Chondrocyte (in vitro differentiated cells): ENCODE results near the gene PDZD2. TPM values are rescaled to one million over a fixed set of nuclear protein-coding genes. Genes with fewer than 3 reads are reported as not detected.

Experiments
- DNase-seq: peaks from one replicate; pipeline ENCODE4 v3.0.0; 2021; ENCODE audit warnings: mixed read lengths, low spot score
- H3K27ac Mint-ChIP-seq: one replicate; pipeline ENCODE4 v1.8.0; 2021; ENCODE audit warnings: mild to moderate bottlenecking, moderate library complexity, mixed read lengths; ENCODE audit not compliant: unreplicated experiment
- H3K27me3 Mint-ChIP-seq: 2 replicates; pipeline ENCODE4 v1.8.0; 2021; ENCODE audit warnings: low read depth, mixed read lengths
- H3K36me3 Mint-ChIP-seq: 2 replicates; pipeline ENCODE4 v1.8.0; 2021; ENCODE audit warnings: low read depth, mixed read lengths
- H3K4me1 Mint-ChIP-seq: 2 replicates; pipeline ENCODE4 v1.8.0; 2021; ENCODE audit warnings: low read depth, mild to moderate bottlenecking, mixed read lengths
- H3K4me3 Mint-ChIP-seq: one replicate; pipeline ENCODE4 v1.8.0; 2021; ENCODE audit warnings: mild to moderate bottlenecking, moderate library complexity, mixed read lengths; ENCODE audit not compliant: unreplicated experiment
- H3K9me3 Mint-ChIP-seq: 2 replicates; pipeline ENCODE4 v1.8.0; 2021; ENCODE audit warnings: low read depth, mixed read lengths
- total RNA-seq: library from RNA; stranded (reverse); gene quantifications from 3 replicates; pipeline ENCODE4 v1.2.1, GENCODE V29; 2021
- TF ChIP-seq, protein P1 (sequence below): fragments of 200-600 bp; sonication (generic); IDR thresholded peaks from 2 replicates; pipeline ENCODE4 v1.5.0; 2021; ENCODE audit warnings: antibody characterized with exemption, mild to moderate bottlenecking, moderate library complexity

PDZD2 gene
- total RNA-seq, 1 donor from 2014 or later, result 30.9 TPM

DNA sequence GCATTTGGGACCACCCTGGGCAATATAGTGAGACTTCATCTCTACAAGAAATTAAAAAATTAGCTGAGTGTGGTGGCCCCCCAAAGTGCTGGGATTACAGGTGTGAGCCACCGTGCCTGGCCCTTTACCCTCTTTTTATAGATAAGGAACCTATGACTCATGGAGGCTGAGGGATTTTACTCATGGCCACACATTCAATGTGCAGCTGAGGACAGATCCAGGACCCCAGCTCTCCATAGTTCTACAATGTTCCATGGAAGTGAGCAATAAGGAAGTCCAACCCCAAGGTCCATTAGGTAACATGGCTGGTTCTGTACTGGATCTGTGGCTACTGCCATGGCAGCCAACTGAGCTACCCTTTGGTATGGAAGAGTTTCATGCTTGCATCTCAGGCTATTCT, 25.3 kb upstream of the PDZD2 start:
- TF ChIP-seq, protein P1, sequence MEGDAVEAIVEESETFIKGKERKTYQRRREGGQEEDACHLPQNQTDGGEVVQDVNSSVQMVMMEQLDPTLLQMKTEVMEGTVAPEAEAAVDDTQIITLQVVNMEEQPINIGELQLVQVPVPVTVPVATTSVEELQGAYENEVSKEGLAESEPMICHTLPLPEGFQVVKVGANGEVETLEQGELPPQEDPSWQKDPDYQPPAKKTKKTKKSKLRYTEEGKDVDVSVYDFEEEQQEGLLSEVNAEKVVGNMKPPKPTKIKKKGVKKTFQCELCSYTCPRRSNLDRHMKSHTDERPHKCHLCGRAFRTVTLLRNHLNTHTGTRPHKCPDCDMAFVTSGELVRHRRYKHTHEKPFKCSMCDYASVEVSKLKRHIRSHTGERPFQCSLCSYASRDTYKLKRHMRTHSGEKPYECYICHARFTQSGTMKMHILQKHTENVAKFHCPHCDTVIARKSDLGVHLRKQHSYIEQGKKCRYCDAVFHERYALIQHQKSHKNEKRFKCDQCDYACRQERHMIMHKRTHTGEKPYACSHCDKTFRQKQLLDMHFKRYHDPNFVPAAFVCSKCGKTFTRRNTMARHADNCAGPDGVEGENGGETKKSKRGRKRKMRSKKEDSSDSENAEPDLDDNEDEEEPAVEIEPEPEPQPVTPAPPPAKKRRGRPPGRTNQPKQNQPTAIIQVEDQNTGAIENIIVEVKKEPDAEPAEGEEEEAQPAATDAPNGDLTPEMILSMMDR, result no peak
- Mint-ChIP-seq H3K36me3 (peaks cover 3% of the 10 kb centered on the region), H3K4me1 (peaks cover 4% of the 10 kb centered on the region), H3K27ac (no peak overlapping the region), H3K9me3 (peaks cover 11% of the 10 kb centered on the region), H3K27me3 (peaks cover 13% of the 10 kb centered on the region), H3K4me3 (no peak overlapping the region)
- no peak for DNase-seq

DNA sequence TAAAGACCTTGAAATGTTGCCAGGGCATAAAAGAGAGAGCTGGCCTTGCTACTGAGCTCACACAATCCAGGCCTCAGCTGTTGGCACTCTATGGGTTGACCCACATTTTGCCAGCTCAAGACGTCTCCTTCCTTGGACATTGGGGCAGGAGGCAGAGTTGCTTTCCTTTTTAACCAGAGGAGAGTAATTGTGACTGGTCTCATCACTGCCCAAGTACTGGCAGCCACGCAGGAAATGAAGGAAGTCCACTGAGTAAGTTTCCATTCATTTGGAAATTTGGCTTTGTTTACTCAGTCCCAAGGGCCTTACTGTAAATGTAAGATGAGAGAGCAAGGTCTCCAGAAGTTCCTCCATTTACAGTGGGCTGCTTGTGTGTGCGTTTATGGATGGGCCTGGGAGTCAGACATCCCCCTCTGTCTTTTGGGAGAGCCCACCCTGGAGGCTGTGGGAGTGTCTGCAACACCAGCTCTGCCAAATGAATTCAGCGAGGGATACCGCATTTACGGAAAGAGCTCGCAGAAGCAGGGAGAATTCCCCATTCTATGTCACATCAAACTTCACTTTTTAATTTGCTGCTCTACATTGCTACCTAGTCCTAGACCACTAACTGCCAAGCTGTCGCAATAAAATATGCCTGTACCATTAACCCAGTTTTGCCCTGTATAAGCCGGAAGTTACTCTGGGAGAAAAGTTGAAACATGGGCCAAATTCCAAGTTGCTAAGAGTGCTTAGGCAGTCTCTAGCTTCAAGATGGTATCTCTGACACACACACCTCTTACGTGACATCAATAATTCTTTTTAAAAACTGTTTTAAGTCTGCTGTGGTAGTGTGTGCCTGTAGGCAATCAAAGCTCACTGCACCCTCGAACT, 24.5 kb upstream of the PDZD2 start:
- TF ChIP-seq, protein P1, result no peak
- Mint-ChIP-seq H3K36me3 (peaks cover 3% of the 10 kb centered on the region), H3K27ac (no peak overlapping the region), H3K4me1 (peaks cover 4% of the 10 kb centered on the region), H3K9me3 (peaks cover 11% of the 10 kb centered on the region), H3K27me3 (peaks cover 17% of the 10 kb centered on the region), H3K4me3 (no peak overlapping the region)
- no peak for DNase-seq

DNA sequence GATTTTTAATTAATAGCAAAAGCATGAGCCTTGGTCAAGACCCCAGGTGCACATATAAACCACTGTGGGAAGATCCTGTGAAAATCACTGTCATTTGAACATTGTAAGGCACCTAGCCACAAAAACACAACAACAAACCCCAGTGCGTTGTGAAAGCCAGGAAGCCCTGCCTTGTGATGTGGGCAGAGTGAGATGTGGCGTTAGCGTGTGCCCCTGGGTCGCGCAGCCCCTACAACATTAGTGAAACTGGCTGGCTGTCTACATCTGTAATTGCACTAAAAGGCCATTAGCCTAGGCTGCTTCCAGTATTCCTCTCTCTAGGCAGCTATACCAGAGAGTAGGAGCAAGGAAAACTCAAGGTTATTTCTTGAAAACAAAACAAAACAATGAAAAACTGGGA, 21.1 kb upstream of the PDZD2 start:
- peaks cover 3% of the 10 kb centered on the region for H3K36me3 Mint-ChIP-seq
- peaks cover 23% of the 10 kb centered on the region for H3K27me3 Mint-ChIP-seq
- TF ChIP-seq, protein P1, result no peak
- H3K4me3 Mint-ChIP-seq, result no peak overlapping the region
- no peak overlapping the region for H3K27ac Mint-ChIP-seq
- peaks cover 4% of the 10 kb centered on the region for H3K4me1 Mint-ChIP-seq
- DNase-seq, result no peak
- peaks cover 11% of the 10 kb centered on the region for H3K9me3 Mint-ChIP-seq

DNA sequence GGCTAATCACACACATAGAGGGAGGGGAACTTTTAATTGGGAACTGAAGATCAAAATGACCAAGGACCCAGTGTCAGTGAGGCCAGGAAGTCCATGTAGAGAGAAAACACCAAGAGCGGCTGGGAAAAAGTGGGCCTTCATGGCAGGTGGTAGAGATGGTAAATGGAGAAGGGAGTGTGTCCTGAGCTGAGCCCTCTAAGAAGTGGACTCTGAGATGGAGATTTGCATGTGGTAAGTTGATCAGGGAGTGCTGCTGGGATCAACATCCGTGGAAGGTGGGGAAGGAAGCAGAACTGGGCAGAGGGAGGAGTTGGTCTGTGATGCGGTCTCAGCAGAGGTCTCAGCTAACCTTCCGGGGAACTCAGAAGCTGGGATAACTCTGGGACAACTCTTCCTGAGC, 18.9 kb upstream of the PDZD2 start:
- Mint-ChIP-seq H3K36me3 (peaks cover 3% of the 10 kb centered on the region), H3K4me3 (no peak overlapping the region), H3K27me3 (peaks cover 26% of the 10 kb centered on the region), H3K4me1 (no peaks in the 10 kb centered on the region), H3K27ac (no peak overlapping the region), H3K9me3 (peaks cover 11% of the 10 kb centered on the region)
- TF ChIP-seq, protein P1, result no peak
- DNase-seq, result no peak

DNA sequence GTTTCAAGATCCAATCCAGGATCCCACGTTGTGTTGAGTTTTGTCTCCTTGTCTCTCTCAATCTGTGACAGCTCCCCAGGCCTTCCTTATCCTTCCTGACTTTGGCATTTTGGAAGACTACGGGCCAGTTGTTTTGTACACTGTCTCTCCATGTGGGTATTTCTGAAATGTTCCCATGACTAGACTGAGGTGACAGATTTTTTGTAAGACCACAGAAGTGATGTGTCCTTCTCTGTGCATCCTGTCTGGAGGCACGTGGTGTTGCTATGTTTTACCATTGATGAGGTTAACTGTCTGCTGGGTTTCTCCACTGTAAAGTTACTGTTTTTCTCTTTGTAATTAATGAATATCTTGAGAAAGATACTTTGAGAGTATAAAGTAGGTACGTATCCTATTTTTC, 15.7 kb upstream of the PDZD2 start:
- no peak overlapping the region for H3K4me3 Mint-ChIP-seq
- H3K27ac Mint-ChIP-seq, result no peak overlapping the region
- no peak for DNase-seq
- TF ChIP-seq, protein P1, result no peak
- no peaks in the 10 kb centered on the region for H3K9me3 Mint-ChIP-seq
- peaks cover 27% of the 10 kb centered on the region for H3K27me3 Mint-ChIP-seq
- H3K36me3 Mint-ChIP-seq, result no peaks in the 10 kb centered on the region
- no peaks in the 10 kb centered on the region for H3K4me1 Mint-ChIP-seq
